PC-9 (cell line): ENCODE data around the gene SPATC1L.

Experiments used
- EZH2 ChIP-seq: fragments of 200-600 bp; sonication (generic); IDR thresholded peaks from 2 replicates; pipeline ENCODE4 v1.8.0; 2017; ENCODE audit warnings: antibody characterized with exemption, low read depth
- TF ChIP-seq, protein P1 (sequence below): fragments of 200-600 bp; sonication (generic); conservative IDR thresholded peaks from 2 replicates; pipeline ENCODE4 v1.6.1; 2017; ENCODE audit warnings: mixed run types, antibody characterized with exemption, mild to moderate bottlenecking, moderate library complexity

DNA sequence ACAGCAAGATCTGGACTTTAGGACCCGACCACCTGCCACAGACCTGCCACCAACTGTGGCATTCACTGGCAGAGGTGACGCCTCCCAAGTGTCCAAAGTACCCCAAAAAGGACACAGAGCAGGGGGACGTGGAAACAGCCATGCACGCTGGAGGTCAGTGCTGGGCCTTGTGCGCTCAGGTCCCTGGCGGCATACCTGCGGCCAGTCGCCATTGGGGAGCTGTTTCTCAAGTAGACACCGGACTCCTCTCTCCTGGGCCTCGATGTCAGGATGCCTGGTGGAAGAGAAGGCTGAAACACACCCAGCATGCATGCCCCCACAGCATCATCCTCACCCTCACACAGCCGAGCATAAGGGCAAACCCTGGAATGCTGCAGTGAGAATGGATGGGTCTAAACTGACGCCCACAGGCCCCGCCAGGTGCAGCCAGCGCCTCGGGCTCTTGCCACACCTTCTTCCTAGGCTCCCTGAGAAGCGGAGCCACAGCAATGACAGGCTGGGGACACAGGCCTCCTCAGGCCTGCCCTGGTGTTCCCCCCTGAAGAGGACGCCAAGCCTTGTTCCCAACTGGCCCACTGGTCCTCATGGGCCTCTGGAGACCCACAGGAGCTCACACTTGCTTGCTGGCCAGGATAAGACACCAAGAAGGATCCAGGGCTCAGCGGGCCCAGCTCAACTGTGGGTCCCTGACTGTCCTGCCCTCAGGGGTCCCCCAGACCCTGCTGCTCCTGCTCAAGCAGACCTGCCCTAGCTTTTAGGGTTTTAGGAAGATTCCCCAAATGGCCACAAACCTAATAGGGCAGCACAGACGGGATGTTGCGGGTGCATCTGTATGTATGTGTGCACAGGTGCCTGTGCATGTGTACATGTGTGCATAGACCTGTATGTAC is 7.7 kb upstream of the SPATC1L start:
- TF ChIP-seq, protein P1, sequence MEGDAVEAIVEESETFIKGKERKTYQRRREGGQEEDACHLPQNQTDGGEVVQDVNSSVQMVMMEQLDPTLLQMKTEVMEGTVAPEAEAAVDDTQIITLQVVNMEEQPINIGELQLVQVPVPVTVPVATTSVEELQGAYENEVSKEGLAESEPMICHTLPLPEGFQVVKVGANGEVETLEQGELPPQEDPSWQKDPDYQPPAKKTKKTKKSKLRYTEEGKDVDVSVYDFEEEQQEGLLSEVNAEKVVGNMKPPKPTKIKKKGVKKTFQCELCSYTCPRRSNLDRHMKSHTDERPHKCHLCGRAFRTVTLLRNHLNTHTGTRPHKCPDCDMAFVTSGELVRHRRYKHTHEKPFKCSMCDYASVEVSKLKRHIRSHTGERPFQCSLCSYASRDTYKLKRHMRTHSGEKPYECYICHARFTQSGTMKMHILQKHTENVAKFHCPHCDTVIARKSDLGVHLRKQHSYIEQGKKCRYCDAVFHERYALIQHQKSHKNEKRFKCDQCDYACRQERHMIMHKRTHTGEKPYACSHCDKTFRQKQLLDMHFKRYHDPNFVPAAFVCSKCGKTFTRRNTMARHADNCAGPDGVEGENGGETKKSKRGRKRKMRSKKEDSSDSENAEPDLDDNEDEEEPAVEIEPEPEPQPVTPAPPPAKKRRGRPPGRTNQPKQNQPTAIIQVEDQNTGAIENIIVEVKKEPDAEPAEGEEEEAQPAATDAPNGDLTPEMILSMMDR: no peak
- no peak for TF ChIP-seq EZH2
